ENCODE results near the gene SLC4A3.
A peak's percentile ranks its signal among the peaks of the same experiment; 100 is the strongest.

Gene SLC4A3

GRCh38 chr2:219628235-219628985 lies 980 bp downstream of the SLC4A3 start:
- Histone ChIP-seq H3K79me2 (ENCODE audit: low read length) (no peaks in the 10 kb centered on the region), H3K9ac (ENCODE audit: low read length) (peak overlapping the region; percentile 43; the same call in 1 of the 2 replicates), H3K4me3 (ENCODE audit: low read length) (peak overlapping the region; percentile 82), H3K4me1 (ENCODE audit: low read length) (no peaks in the 10 kb centered on the region), H3K9me3 (ENCODE audit: insufficient read depth, low read length) (no peaks in the 10 kb centered on the region), H2AFZ (ENCODE audit: low read depth, low read length) (peak overlapping the region; percentile 65; the same call in 1 of the 2 replicates), H3K27me3 (ENCODE audit: low read depth, low read length) (peaks cover 12% of the 10 kb centered on the region), H3K27ac (ENCODE audit: low read length) (no peak overlapping the region), H3K4me2 (ENCODE audit: low read length) (peak overlapping the region; percentile 82), H4K20me1 (ENCODE audit: insufficient read depth, low read length) (no peaks in the 10 kb centered on the region), H3K36me3 (replicated peaks; ENCODE audit: low read depth, low read length) (no peaks in the 10 kb centered on the region)
- TF ChIP-seq EZH2phosphoT487 (IDR thresholded peaks at IDR 0.05; ENCODE audit: low read depth), result no peak
- TF ChIP-seq CTCF (IDR thresholded peaks at IDR 0.05; ENCODE audit: low read depth, low read length), result no peak

GRCh38 chr2:219628986-219629901 lies 1.8 kb downstream of the SLC4A3 start:
- no peak overlapping the region for H3K4me2 ChIP-seq (ENCODE audit: low read length)
- no peak overlapping the region for H3K4me3 ChIP-seq (ENCODE audit: low read length)
- H3K4me1 ChIP-seq (ENCODE audit: low read length), result no peaks in the 10 kb centered on the region
- no peak for TF ChIP-seq CTCF (IDR thresholded peaks at IDR 0.05; ENCODE audit: low read depth, low read length)
- TF ChIP-seq EZH2phosphoT487 (IDR thresholded peaks at IDR 0.05; ENCODE audit: low read depth), result no peak
- no peaks in the 10 kb centered on the region for H3K9me3 ChIP-seq (ENCODE audit: insufficient read depth, low read length)
- no peaks in the 10 kb centered on the region for H3K36me3 ChIP-seq (replicated peaks; ENCODE audit: low read depth, low read length)
- H3K27me3 ChIP-seq (ENCODE audit: low read depth, low read length), result peaks cover 12% of the 10 kb centered on the region
- H2AFZ ChIP-seq (ENCODE audit: low read depth, low read length), result no peak overlapping the region
- H3K9ac ChIP-seq (ENCODE audit: low read length), result no peak overlapping the region
- H4K20me1 ChIP-seq (ENCODE audit: insufficient read depth, low read length), result no peaks in the 10 kb centered on the region
- H3K27ac ChIP-seq (ENCODE audit: low read length), result no peak overlapping the region
- H3K79me2 ChIP-seq (ENCODE audit: low read length), result no peaks in the 10 kb centered on the region

- Histone ChIP-seq H3K4me2 (ENCODE audit: low read length) (no peak overlapping the region), H3K79me2 (ENCODE audit: low read length) (no peaks in the 10 kb centered on the region), H2AFZ (ENCODE audit: low read depth, low read length) (no peak overlapping the region), H3K36me3 (replicated peaks; ENCODE audit: low read depth, low read length) (no peaks in the 10 kb centered on the region), H3K9ac (ENCODE audit: low read length) (no peak overlapping the region), H3K4me1 (ENCODE audit: low read length) (no peaks in the 10 kb centered on the region), H3K4me3 (ENCODE audit: low read length) (no peak overlapping the region), H3K9me3 (ENCODE audit: insufficient read depth, low read length) (no peaks in the 10 kb centered on the region), H3K27ac (ENCODE audit: low read length) (no peak overlapping the region), H3K27me3 (ENCODE audit: low read depth, low read length) (peaks cover 12% of the 10 kb centered on the region), H4K20me1 (ENCODE audit: insufficient read depth, low read length) (no peaks in the 10 kb centered on the region)
- TF ChIP-seq CTCF (IDR thresholded peaks at IDR 0.05; ENCODE audit: low read depth, low read length), result no peak
- no peak for TF ChIP-seq EZH2phosphoT487 (IDR thresholded peaks at IDR 0.05; ENCODE audit: low read depth)
These were observed 2.7 kb downstream of the SLC4A3 start for GRCh38 chr2:219629976-219630695.

Data from OCI-LY3 (cell line).